ENCODE measurements around the gene GARRE1.

The GARRE1 gene

DNA sequence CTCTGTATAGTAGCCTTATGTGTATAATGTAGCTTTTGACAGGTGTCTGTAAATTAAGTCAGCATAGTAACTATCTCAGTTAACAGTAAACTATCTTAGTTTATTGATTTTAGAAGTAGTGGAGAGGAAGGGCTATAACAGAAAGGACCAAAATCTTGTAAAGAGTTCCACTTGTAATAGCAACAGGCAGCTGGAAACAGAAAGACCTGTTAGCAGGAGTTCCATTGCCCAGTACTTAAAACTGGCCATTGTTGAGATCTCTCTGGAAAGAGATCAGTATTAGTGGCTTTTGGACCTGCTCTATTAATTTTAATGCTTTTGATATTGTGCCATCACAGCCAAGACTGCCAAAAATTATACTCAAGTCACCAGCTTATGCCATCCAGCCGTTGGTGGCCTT, 32.0 kb upstream of the GARRE1 start:
- peaks cover 23% of the 10 kb centered on the region for H3K36me3 ChIP-seq (ENCODE audit: control insufficient read depth, insufficient read depth, low read length)

GRCh38 chr19:34224996-34225658, 29.2 kb upstream of the GARRE1 start:
- no peaks in the 10 kb centered on the region for H3K27me3 ChIP-seq (replicated peaks; ENCODE audit: control insufficient read depth, insufficient read depth, low read length)
- H3K4me3 ChIP-seq (replicated peaks; ENCODE audit: low read depth, low read length), result no peak overlapping the region
- DNase-seq (ENCODE audit: extremely low read depth, insufficient read length), result no peak
- TF ChIP-seq CTCF (IDR thresholded peaks at IDR 0.05; ENCODE audit: insufficient read depth, low read length, poor library complexity, severe bottlenecking), result no peak
- peaks cover 24% of the 10 kb centered on the region for H3K36me3 ChIP-seq (ENCODE audit: control insufficient read depth, insufficient read depth, low read length)

More for the DNA sequence above, 32.0 kb upstream of the GARRE1 start:
- Histone ChIP-seq H3K4me3 (replicated peaks; ENCODE audit: low read depth, low read length) (no peak overlapping the region), H3K27me3 (replicated peaks; ENCODE audit: control insufficient read depth, insufficient read depth, low read length) (no peaks in the 10 kb centered on the region)
- no peak for DNase-seq (ENCODE audit: extremely low read depth, insufficient read length)
- TF ChIP-seq CTCF (IDR thresholded peaks at IDR 0.05; ENCODE audit: insufficient read depth, low read length, poor library complexity, severe bottlenecking), result no peak

DNA sequence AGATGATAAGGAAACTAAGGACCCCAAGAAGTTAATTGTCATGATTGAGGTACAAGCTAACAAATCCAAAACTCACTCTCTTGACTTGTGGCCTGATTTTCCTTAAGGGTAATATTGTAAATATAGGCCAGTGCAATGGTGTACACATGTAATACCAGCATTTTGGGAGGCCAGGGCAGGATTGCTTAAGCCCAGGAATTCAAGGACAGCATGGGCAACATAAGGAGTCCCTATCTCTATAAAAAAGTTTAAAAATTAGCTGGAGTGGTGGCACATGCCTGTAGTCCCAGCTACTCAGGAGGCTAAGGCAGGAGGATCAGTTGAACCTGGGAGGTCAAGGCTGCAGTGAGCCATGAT, 28.7 kb upstream of the GARRE1 start:
- no peak for TF ChIP-seq CTCF (IDR thresholded peaks at IDR 0.05; ENCODE audit: insufficient read depth, low read length, poor library complexity, severe bottlenecking)
- Histone ChIP-seq H3K27me3 (replicated peaks; ENCODE audit: control insufficient read depth, insufficient read depth, low read length) (no peaks in the 10 kb centered on the region), H3K4me3 (replicated peaks; ENCODE audit: low read depth, low read length) (no peak overlapping the region), H3K36me3 (ENCODE audit: control insufficient read depth, insufficient read depth, low read length) (peaks cover 24% of the 10 kb centered on the region)
- DNase-seq (ENCODE audit: extremely low read depth, insufficient read length), result no peak

DNA sequence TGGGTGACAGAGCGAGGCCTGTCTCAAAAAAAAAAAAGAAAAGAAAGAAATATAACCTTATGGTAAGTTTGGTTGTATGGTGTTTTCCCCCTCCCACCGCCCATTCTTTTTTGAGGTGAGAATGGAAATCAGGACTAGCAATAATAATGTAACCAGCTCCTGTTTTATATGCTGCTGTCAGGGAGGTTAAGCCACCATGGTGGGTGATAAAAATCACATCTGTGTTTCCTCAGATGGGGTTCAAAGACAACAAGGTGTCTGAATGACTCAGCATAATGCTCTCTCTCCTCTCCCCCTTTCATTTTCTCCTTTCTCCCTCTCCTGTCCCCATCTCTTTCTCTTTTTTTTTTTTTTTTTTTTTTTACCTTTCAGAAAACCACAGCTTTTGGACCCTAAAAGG, 28.3 kb upstream of the GARRE1 start:
- no peak for DNase-seq (ENCODE audit: extremely low read depth, insufficient read length)
- Histone ChIP-seq H3K4me3 (replicated peaks; ENCODE audit: low read depth, low read length) (no peak overlapping the region), H3K36me3 (ENCODE audit: control insufficient read depth, insufficient read depth, low read length) (peaks cover 24% of the 10 kb centered on the region), H3K27me3 (replicated peaks; ENCODE audit: control insufficient read depth, insufficient read depth, low read length) (no peaks in the 10 kb centered on the region)
- no peak for TF ChIP-seq CTCF (IDR thresholded peaks at IDR 0.05; ENCODE audit: insufficient read depth, low read length, poor library complexity, severe bottlenecking)

DNA sequence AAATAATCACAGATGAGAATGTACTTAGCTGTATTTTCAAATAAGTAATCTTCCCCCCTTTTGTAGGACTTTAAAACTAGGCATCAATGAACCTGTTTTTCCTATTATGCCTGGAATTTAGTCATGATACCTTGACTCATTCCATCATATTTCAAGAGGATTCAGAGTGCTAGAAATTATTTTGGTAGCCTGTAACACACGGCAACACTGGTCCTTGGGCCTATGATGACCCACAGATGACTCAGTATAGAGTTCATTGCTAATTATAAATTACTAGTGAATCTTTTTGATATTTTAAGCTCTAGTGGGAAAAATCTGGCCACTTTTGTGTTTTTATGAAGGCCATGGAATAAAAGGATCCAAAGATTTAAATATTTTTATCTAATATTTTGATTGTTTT, 26.0 kb upstream of the GARRE1 start:
- Histone ChIP-seq H3K36me3 (ENCODE audit: control insufficient read depth, insufficient read depth, low read length) (peaks cover 13% of the 10 kb centered on the region), H3K4me3 (replicated peaks; ENCODE audit: low read depth, low read length) (no peak overlapping the region), H3K27me3 (replicated peaks; ENCODE audit: control insufficient read depth, insufficient read depth, low read length) (no peaks in the 10 kb centered on the region)
- no peak for DNase-seq (ENCODE audit: extremely low read depth, insufficient read length)
- no peak for TF ChIP-seq CTCF (IDR thresholded peaks at IDR 0.05; ENCODE audit: insufficient read depth, low read length, poor library complexity, severe bottlenecking)

GRCh38 chr19:34228762-34229161, 25.6 kb upstream of the GARRE1 start:
- TF ChIP-seq CTCF (IDR thresholded peaks at IDR 0.05; ENCODE audit: insufficient read depth, low read length, poor library complexity, severe bottlenecking), result no peak
- H3K36me3 ChIP-seq (ENCODE audit: control insufficient read depth, insufficient read depth, low read length), result peaks cover 10% of the 10 kb centered on the region
- DNase-seq (ENCODE audit: extremely low read depth, insufficient read length), result no peak

More at GRCh38 chr19:34228762-34229161, 25.6 kb upstream of the GARRE1 start:
- no peaks in the 10 kb centered on the region for H3K27me3 ChIP-seq (replicated peaks; ENCODE audit: control insufficient read depth, insufficient read depth, low read length)
- no peak overlapping the region for H3K4me3 ChIP-seq (replicated peaks; ENCODE audit: low read depth, low read length)
